ENCODE results near the gene PLTP. TPM values are rescaled to one million over a fixed set of nuclear protein-coding genes. Genes with fewer than 3 reads are reported as not detected.
"Not testable (repeated sequence)": the region's sequence is repeated elsewhere in the genome, so short reads cannot be mapped to it uniquely, and the experiment has no call there.

Gene PLTP
- total RNA-seq, 2 donors from 2014 or later = 53.6 to 221 TPM

GRCh38 chr20:45933266-45934045, 21.5 kb upstream of the PLTP start:
- Histone ChIP-seq H3K9me3 (no peaks in the 10 kb centered on the region), H3K36me3 (peaks cover 19% of the 10 kb centered on the region), H3K27ac (peak overlapping the region; percentile 100), H3K4me3 (peak overlapping the region; percentile 99), H3K27me3 (no peaks in the 10 kb centered on the region), H3K4me1 (peaks cover 0 to 30% of the 10 kb centered on the region in 2 donors)
- TF ChIP-seq, protein P1, sequence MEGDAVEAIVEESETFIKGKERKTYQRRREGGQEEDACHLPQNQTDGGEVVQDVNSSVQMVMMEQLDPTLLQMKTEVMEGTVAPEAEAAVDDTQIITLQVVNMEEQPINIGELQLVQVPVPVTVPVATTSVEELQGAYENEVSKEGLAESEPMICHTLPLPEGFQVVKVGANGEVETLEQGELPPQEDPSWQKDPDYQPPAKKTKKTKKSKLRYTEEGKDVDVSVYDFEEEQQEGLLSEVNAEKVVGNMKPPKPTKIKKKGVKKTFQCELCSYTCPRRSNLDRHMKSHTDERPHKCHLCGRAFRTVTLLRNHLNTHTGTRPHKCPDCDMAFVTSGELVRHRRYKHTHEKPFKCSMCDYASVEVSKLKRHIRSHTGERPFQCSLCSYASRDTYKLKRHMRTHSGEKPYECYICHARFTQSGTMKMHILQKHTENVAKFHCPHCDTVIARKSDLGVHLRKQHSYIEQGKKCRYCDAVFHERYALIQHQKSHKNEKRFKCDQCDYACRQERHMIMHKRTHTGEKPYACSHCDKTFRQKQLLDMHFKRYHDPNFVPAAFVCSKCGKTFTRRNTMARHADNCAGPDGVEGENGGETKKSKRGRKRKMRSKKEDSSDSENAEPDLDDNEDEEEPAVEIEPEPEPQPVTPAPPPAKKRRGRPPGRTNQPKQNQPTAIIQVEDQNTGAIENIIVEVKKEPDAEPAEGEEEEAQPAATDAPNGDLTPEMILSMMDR (IDR thresholded peaks at IDR 0.05) = peak; percentile 21 to 50
- DNase-seq (ENCODE audit: low spot score) = no peak

DNA sequence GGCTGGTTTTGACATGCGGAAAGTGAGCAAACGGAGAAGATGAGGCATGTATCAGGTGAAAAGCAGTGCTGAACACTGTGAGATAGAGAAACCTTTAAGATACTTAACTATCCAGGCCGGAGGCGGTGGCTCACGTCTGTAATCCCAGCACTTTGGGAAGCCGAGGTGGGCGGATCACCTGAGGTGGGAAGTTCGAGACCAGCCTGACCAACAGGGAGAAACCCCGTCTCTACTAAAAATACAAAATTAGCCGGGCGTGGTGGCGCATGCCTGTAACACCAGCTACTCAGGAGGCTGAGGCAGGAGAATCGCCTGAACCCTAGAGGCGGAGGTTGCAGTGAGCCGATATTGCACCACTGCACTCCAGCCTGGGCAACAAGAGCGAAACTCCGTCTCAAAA, 19.7 kb upstream of the PLTP start:
- not testable (repeated sequence) for H3K36me3 ChIP-seq; H3K27me3 ChIP-seq; H3K4me3 ChIP-seq; H3K9me3 ChIP-seq; DNase-seq (ENCODE audit: low spot score); H3K27ac ChIP-seq
- H3K4me1 ChIP-seq = peaks cover 0 to 24% of the 10 kb centered on the region in 2 donors

DNA sequence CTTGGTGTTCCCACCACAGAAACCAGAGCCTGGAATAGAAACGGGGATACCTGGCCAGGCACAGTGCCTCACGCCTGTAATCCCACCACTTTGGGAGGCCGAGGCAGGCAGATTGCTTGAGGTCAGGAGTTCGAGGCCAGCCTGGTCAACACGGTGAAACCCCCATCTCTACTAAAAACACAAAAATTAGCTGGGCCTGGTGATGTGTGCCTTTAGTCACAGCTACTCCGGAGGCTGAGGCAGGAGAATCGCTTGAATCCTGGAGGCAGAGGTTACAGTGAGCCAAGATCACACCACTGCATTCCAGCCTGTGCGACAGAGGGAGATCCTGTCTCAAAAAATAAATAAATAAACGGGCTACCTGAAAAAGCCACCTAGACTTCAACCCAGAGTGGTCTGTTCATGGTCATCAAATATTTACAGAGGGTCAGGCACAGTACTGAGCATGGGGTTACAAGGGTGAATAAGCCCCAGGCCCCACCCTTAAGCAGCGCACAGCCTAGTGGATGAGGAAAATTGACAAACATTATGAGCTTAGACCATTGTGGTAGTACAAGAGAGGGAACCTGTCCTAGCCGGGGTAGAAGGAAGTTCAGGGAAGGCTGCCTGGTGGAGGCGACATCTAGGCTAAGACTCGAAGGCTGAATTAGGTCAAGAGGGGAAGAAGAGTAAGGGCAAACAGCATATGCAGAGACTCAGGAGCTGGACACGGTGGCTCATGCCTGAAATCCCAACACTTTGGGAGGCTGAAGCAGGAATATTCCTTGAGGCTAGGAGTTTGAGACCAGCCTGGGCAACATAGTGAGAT, 15.3 kb upstream of the PLTP start:
- no peaks in the 10 kb centered on the region for H3K27me3 ChIP-seq
- no peak for DNase-seq (ENCODE audit: low spot score)

DNA sequence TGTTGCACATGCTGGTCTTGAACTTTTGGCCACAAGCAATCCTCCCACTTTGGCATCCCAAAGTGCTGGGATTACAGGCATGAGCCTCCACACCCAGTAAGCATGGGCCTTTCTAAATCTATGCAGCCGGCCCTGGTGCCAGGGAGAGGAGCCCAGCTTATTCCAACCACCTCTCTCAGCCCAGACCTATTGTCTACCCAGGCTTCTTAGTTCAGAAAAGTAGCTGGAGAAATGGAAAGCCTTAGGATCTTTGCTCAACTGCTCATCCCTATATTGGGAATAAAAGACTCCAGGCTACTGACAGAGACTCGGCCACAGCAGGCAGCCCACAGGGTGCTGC, 14.7 kb upstream of the PLTP start:
- Histone ChIP-seq H3K27me3 (no peaks in the 10 kb centered on the region), H3K4me3 (no peak overlapping the region)
- DNase-seq (ENCODE audit: low spot score) = no peak

More for the DNA sequence above, 15.3 kb upstream of the PLTP start:
- H3K27ac ChIP-seq = no peak overlapping the region
- H3K9me3 ChIP-seq = no peaks in the 10 kb centered on the region
- TF ChIP-seq, protein P1 (IDR thresholded peaks at IDR 0.05) = no peak
- no peaks in the 10 kb centered on the region for H3K36me3 ChIP-seq
- H3K4me3 ChIP-seq = no peak overlapping the region
- peaks cover 0 to 23% of the 10 kb centered on the region in 2 donors for H3K4me1 ChIP-seq

GRCh38 chr20:45925821-45926506, 14.0 kb upstream of the PLTP start:
- DNase-seq (ENCODE audit: low spot score) = no peak
- Histone ChIP-seq H3K27me3 (no peaks in the 10 kb centered on the region), H3K27ac (no peak overlapping the region)

More for the DNA sequence above, 14.7 kb upstream of the PLTP start:
- TF ChIP-seq, protein P1 (IDR thresholded peaks at IDR 0.05) = no peak
- Histone ChIP-seq H3K4me1 (peaks cover 0 to 28% of the 10 kb centered on the region in 2 donors), H3K27ac (no peak overlapping the region), H3K9me3 (no peaks in the 10 kb centered on the region), H3K36me3 (no peaks in the 10 kb centered on the region)

More at GRCh38 chr20:45925821-45926506, 14.0 kb upstream of the PLTP start:
- H3K36me3 ChIP-seq = no peaks in the 10 kb centered on the region
- H3K4me3 ChIP-seq = no peak overlapping the region
- peaks cover 0 to 34% of the 10 kb centered on the region in 2 donors for H3K4me1 ChIP-seq
- TF ChIP-seq, protein P1 (IDR thresholded peaks at IDR 0.05) = no peak
- H3K9me3 ChIP-seq = no peaks in the 10 kb centered on the region
